GM19467 (cell line): ENCODE data around the gene MIPOL1.

Experiments used
- ATAC-seq: cut with Tn5 transposase; IDR thresholded peaks from one replicate; pipeline ENCODE4 v1.9.1; 2021; ENCODE audit warnings: mild to moderate bottlenecking, moderate library complexity; ENCODE audit not compliant: unreplicated experiment

The MIPOL1 gene

GRCh38 chr14:37594238-37594970, 396.7 kb downstream of the MIPOL1 start:
- ATAC-seq: no peak

GRCh38 chr14:37594971-37595808, 397.5 kb downstream of the MIPOL1 start, which contains the start of the genes FOXA1 and TTC6:
TSS of gene FOXA1 (minus strand) at chr14:37595249. CDS start at chr14:37594972, 277 bp downstream.
TSS of gene TTC6 (plus strand) at chr14:37595629. CDS start at chr14:37622065, 26,436 bp downstream.
- ATAC-seq: no peak

DNA sequence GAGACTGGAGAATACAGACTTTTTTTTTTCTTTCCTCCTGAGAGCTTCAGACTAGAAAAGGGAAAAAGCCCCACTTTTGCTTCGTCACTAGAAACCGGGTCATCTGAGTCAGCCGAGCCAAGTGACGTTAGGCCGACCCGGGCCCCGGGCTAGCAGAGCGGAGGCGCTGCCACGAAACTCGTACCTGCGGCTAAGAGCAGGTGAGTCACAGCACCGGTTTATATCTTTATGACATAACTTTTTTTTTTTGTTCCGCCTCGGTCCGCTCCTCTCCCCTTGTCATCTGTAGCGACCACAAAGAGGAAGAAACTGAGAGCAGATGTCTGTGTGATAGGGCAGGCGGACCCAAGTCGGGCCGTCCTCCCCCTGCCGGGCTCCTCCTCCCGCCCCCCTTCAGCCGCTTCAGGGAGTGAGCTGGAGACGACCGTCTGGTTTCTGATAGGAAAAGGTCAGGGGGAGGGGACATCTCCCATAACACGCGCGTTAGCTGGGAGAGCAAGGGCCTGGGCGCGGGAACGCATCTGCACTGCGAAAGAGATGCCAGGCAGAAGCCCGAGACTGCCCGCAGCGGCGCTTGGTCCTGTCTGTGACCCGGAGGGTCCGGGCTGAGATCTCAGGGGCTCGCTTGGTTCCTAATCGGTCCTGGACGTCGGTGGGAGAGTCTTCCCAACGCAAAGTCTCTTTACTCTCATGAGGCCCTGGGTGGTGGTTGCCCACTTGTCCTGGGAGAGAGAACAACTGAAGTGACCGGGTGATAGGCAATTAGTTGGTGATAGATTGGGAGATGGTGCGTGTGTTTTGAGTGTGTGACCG, 398.3 kb downstream of the MIPOL1 start:
- ATAC-seq: no peak

GRCh38 chr14:37596790-37597472, 399.2 kb downstream of the MIPOL1 start:
- ATAC-seq: no peak

- no peak for ATAC-seq
Measured at GRCh38 chr14:37597538-37597913, 399.8 kb downstream of the MIPOL1 start.

- no peak for ATAC-seq
Measured at GRCh38 chr14:37597914-37598746, 400.4 kb downstream of the MIPOL1 start.

- no peak for ATAC-seq
Measured at GRCh38 chr14:37598747-37599506, 401.2 kb downstream of the MIPOL1 start.

GRCh38 chr14:37599507-37600368, 402.0 kb downstream of the MIPOL1 start:
- ATAC-seq: no peak

- ATAC-seq: no peak
Measured at GRCh38 chr14:37600880-37601741, 403.4 kb downstream of the MIPOL1 start.

GRCh38 chr14:37601865-37602264, 404.1 kb downstream of the MIPOL1 start:
- no peak for ATAC-seq
